ENCODE measurements around the gene PDGFC. TPM values are rescaled to one million over a fixed set of nuclear protein-coding genes. Genes with fewer than 3 reads are reported as not detected.

The PDGFC gene
- total RNA-seq, 1 experiment from 2014 or later = 5.3 TPM

DNA sequence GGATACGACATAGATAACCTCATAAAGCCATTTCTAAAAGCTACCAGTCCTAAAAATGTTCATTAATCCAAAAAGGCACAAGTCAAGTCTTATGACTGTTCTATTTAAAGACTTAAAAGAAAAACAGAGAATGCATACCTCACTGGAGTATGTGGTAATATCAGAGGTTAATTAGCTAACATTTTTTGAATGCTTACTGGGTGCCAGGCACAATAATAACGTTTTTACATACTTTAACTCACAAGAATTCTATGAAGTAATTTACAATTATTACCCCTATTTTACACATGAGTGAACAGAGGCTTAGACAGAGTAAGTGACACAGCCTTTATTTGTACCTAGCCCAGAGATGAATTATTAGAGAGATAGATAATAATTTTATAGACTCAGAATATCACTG is 207.5 kb downstream of the PDGFC start:
- H3K27ac Mint-ChIP-seq = no peak overlapping the region
- CTCF ChIA-PET = no interaction called here

GRCh38 chr4:156763511-156763910 is 208.1 kb downstream of the PDGFC start:
- no peak for ATAC-seq
- ChIA-PET CTCF (interaction anchor here (0.5 kb wide), 1 partner anchor 459 kb away, joined by 5 read pairs; no protein-coding TSS in a partner anchor), POLR2A (no interaction called here)
- peaks cover 5% of the 10 kb centered on the region; the same call in 1 of the 2 replicates for H3K9me3 Mint-ChIP-seq
- TF ChIP-seq IRF1 (CRISPR knock-in tag; IDR thresholded peaks at IDR 0.05) (no peak), CBFB (CRISPR knock-in tag; IDR thresholded peaks at IDR 0.05; ENCODE audit: low read depth) (no peak), FOXP1 (CRISPR knock-in tag; IDR thresholded peaks at IDR 0.05; ENCODE audit: borderline replicate concordance) (no peak), JUN (CRISPR knock-in tag; IDR thresholded peaks at IDR 0.05) (no peak), EMX1 (CRISPR knock-in tag; IDR thresholded peaks at IDR 0.05) (no peak), E2F4 (CRISPR knock-in tag; IDR thresholded peaks at IDR 0.05; ENCODE audit: borderline replicate concordance, low read depth) (no peak), SOX15 (CRISPR knock-in tag; IDR thresholded peaks at IDR 0.05) (no peak), ZNF121 (CRISPR knock-in tag; IDR thresholded peaks at IDR 0.05) (no peak), NR3C1 (CRISPR knock-in tag; conservative IDR thresholded peaks at IDR 0.05; ENCODE audit: low read depth) (no peak)
- TF ChIP-seq, protein P1, sequence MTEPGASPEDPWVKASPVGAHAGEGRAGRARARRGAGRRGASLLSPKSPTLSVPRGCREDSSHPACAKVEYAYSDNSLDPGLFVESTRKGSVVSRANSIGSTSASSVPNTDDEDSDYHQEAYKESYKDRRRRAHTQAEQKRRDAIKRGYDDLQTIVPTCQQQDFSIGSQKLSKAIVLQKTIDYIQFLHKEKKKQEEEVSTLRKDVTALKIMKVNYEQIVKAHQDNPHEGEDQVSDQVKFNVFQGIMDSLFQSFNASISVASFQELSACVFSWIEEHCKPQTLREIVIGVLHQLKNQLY (CRISPR knock-in tag; IDR thresholded peaks at IDR 0.05) = no peak
- H3K4me3 Mint-ChIP-seq = no peak overlapping the region
- no peak for DNase-seq (ENCODE audit: low spot score)
- no peaks in the 10 kb centered on the region for H3K36me3 Mint-ChIP-seq
- H3K27me3 Mint-ChIP-seq (ENCODE audit: low read depth) = no peaks in the 10 kb centered on the region
- H3K4me1 Mint-ChIP-seq = peaks cover 4% of the 10 kb centered on the region; the same call in 1 of the 2 replicates
- H3K27ac Mint-ChIP-seq = no peak overlapping the region

More for the DNA sequence above, 207.5 kb downstream of the PDGFC start:
- Mint-ChIP-seq H3K9me3 (no peaks in the 10 kb centered on the region), H3K4me1 (peaks cover 4% of the 10 kb centered on the region; the same call in 1 of the 2 replicates), H3K4me3 (no peak overlapping the region), H3K27me3 (ENCODE audit: low read depth) (no peaks in the 10 kb centered on the region), H3K36me3 (no peaks in the 10 kb centered on the region)
- POLR2A ChIA-PET = no interaction called here
- DNase-seq (ENCODE audit: low spot score) (no peak), ATAC-seq (no peak)
- TF ChIP-seq ETV6 (CRISPR knock-in tag; IDR thresholded peaks at IDR 0.05) = no peak
- TF ChIP-seq KAT7 (CRISPR knock-in tag; IDR thresholded peaks at IDR 0.05; ENCODE audit: borderline replicate concordance) = no peak
- TF ChIP-seq MXD4 (CRISPR knock-in tag; IDR thresholded peaks at IDR 0.05; ENCODE audit: borderline replicate concordance) = no peak

- H3K27ac Mint-ChIP-seq = no peak overlapping the region
- TF ChIP-seq GABPB1 (CRISPR knock-in tag; IDR thresholded peaks at IDR 0.05) (no peak), SOX15 (CRISPR knock-in tag; IDR thresholded peaks at IDR 0.05) (no peak), KAT7 (CRISPR knock-in tag; IDR thresholded peaks at IDR 0.05; ENCODE audit: borderline replicate concordance) (no peak), IRF2 (CRISPR knock-in tag; IDR thresholded peaks at IDR 0.05; ENCODE audit: borderline replicate concordance, low read depth) (no peak)
- H3K4me1 Mint-ChIP-seq = peaks cover 4% of the 10 kb centered on the region; the same call in 1 of the 2 replicates
- peaks cover 9% of the 10 kb centered on the region; the same call in 1 of the 2 replicates for H3K9me3 Mint-ChIP-seq
- ChIA-PET CTCF (interaction anchor here (0.7 kb wide), 1 partner anchor 210 kb away, joined by 3 read pairs; no protein-coding TSS in a partner anchor), POLR2A (no interaction called here)
- H3K27me3 Mint-ChIP-seq (ENCODE audit: low read depth) = no peaks in the 10 kb centered on the region
- no peaks in the 10 kb centered on the region for H3K36me3 Mint-ChIP-seq
- ATAC-seq (no peak), DNase-seq (ENCODE audit: low spot score) (no peak)
- H3K4me3 Mint-ChIP-seq = no peak overlapping the region
These were observed 208.7 kb downstream of the PDGFC start for GRCh38 chr4:156762851-156763250.

DNA sequence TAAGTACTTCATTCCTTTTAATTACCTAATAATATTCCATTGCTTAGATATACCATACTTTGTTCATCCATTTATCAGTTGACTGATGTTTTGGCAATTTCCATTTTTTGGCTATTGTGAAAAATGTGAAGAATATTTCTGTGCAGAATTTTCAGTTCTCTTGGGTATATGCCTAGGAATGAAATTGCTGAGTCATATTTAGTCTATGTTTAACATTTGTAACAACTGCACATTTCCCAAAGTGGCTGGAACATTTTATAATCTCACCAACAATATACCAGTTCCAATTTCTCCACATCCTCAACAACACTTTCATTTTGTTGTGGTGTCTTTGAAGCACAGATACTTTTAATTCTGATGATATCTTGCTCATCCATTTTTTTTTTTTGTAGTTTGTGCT is 215.5 kb downstream of the PDGFC start:
- no peak for DNase-seq (ENCODE audit: low spot score)
- no peak overlapping the region for H3K4me3 Mint-ChIP-seq
- H3K9me3 Mint-ChIP-seq = peaks cover 9% of the 10 kb centered on the region
- ChIA-PET CTCF (no interaction called here), POLR2A (no interaction called here)
- no peaks in the 10 kb centered on the region for H3K36me3 Mint-ChIP-seq
- no peaks in the 10 kb centered on the region for H3K27me3 Mint-ChIP-seq (ENCODE audit: low read depth)
- no peak for ATAC-seq
- peaks cover 8% of the 10 kb centered on the region for H3K4me1 Mint-ChIP-seq
- no peak overlapping the region for H3K27ac Mint-ChIP-seq
- TF ChIP-seq E2F4 (CRISPR knock-in tag; IDR thresholded peaks at IDR 0.05; ENCODE audit: borderline replicate concordance, low read depth) (no peak), ARID4B (CRISPR knock-in tag; IDR thresholded peaks at IDR 0.05; ENCODE audit: borderline replicate concordance) (no peak), ELF4 (CRISPR knock-in tag; IDR thresholded peaks at IDR 0.05; ENCODE audit: low read depth) (no peak)
- TF ChIP-seq, protein P2, sequence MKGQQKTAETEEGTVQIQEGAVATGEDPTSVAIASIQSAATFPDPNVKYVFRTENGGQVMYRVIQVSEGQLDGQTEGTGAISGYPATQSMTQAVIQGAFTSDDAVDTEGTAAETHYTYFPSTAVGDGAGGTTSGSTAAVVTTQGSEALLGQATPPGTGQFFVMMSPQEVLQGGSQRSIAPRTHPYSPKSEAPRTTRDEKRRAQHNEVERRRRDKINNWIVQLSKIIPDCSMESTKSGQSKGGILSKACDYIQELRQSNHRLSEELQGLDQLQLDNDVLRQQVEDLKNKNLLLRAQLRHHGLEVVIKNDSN (CRISPR knock-in tag; IDR thresholded peaks at IDR 0.05) = no peak

All from WTC11 (cell line).